ENCODE data around the gene KDSR.

The KDSR gene

DNA sequence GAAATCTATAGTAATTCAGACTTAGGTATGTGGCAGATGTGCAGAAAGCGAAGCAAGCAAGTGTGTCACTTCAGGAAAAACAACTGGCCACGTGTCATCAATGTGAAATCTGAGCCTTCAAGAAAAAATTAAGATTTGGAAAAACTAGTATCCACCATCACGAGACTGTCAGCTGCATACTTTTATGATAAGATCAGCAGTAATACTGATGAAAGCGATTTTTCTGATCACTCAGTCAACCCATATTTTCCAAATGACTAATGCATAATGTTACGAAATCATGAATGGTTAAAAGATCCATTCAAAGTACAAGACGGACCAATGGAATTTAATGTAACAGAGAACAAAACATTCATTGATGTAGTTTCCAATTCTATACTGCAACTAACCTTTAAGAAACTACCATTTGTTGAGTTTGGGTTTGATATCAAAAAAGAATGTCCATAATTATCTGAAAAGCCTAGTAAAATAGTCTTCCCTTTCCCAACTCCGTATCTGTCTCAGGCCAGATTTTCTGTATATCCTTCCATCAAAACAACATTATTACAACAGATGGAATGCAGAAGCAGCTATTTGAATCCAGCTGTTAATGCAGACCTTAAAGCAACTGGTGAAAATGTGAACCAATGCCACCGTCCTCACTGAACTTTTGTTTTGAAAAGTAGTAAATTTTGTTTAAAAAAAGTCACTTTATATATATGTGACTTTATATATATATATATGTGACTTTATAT is 30.5 kb downstream of the KDSR start:
- peak; percentile 93 for DNase-seq (ENCODE audit: low read depth)
- no peak overlapping the region for H3K4me3 ChIP-seq (ENCODE audit: low read length)
- TF ChIP-seq, protein P1, sequence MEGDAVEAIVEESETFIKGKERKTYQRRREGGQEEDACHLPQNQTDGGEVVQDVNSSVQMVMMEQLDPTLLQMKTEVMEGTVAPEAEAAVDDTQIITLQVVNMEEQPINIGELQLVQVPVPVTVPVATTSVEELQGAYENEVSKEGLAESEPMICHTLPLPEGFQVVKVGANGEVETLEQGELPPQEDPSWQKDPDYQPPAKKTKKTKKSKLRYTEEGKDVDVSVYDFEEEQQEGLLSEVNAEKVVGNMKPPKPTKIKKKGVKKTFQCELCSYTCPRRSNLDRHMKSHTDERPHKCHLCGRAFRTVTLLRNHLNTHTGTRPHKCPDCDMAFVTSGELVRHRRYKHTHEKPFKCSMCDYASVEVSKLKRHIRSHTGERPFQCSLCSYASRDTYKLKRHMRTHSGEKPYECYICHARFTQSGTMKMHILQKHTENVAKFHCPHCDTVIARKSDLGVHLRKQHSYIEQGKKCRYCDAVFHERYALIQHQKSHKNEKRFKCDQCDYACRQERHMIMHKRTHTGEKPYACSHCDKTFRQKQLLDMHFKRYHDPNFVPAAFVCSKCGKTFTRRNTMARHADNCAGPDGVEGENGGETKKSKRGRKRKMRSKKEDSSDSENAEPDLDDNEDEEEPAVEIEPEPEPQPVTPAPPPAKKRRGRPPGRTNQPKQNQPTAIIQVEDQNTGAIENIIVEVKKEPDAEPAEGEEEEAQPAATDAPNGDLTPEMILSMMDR (conservative IDR thresholded peaks at IDR 0.05; ENCODE audit: low read length): no peak

DNA sequence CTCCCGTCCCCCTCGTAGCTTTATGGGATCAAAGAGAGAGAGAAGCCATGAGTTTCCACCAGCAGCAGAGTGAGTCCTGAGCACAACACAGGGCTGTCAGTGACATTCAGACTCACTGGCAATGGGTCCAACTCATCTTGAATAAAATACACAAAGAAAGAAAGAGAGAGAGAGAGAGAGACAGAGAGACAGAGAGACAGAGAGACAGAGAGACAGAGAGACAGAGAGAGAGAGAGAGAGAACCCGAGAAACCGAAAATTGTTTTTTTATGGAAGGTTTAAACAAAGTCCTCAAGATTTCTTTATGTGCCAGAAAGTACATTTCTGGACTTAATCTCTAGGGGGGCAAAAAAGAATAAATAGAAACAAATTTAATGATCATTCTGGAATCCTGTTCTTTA is 35.9 kb downstream of the KDSR start:
- TF ChIP-seq, protein P1 (conservative IDR thresholded peaks at IDR 0.05; ENCODE audit: low read length): no peak
- DNase-seq (ENCODE audit: low read depth): no peak
- H3K4me3 ChIP-seq (ENCODE audit: low read length): no peak overlapping the region

GRCh38 chr18:63329431-63330145 is 37.4 kb downstream of the KDSR start:
- no peak for DNase-seq (ENCODE audit: low read depth)
- TF ChIP-seq, protein P1 (conservative IDR thresholded peaks at IDR 0.05; ENCODE audit: low read length): no peak
- no peak overlapping the region for H3K4me3 ChIP-seq (ENCODE audit: low read length)

GRCh38 chr18:63326011-63326410 is 41.0 kb downstream of the KDSR start:
- no peak overlapping the region for H3K4me3 ChIP-seq (ENCODE audit: low read length)
- TF ChIP-seq, protein P1 (conservative IDR thresholded peaks at IDR 0.05; ENCODE audit: low read length): no peak
- no peak for DNase-seq (ENCODE audit: low read depth)

- TF ChIP-seq, protein P1 (conservative IDR thresholded peaks at IDR 0.05; ENCODE audit: low read length): no peak
- H3K4me3 ChIP-seq (ENCODE audit: low read length): no peak overlapping the region
- no peak for DNase-seq (ENCODE audit: low read depth)
Measured at GRCh38 chr18:63325086-63325686, 41.8 kb downstream of the KDSR start.

DNA sequence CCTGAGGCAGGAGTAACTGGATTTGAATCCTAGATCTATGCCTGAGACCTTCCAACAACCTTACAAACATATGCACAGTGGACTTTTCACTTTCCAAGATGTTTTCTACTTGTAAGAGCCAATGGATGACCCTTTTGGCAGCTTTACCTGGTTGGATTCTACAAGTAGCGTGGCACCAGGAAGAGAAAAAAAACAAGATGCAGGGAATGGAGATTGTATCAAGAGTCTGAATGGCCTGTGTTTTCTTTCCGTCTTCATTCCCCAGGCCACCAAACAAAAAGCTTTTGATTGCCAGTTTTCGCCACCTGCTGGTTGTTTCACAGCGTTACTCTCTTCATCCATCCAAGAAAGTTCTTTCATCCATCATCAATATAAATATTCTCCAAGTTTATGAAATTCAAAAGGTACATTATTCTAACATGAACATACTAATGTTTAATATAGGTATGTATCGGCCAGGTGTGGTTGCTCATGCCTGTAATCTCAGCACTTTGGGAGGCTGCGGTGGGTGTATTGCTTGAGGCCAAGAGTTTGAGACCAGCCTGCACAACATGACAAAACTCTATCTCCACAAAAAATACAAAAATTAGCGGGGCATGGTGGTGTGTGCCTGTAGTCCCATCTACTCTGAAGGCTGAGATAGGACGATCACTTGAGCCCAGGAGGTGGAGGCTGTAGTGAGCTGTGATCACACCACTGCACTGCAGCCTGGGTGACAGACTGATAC is 43.9 kb downstream of the KDSR start:
- no peak overlapping the region for H3K4me3 ChIP-seq (ENCODE audit: low read length)
- peak; percentile 73 for DNase-seq (ENCODE audit: low read depth)
- TF ChIP-seq, protein P1 (conservative IDR thresholded peaks at IDR 0.05; ENCODE audit: low read length): peak; percentile 85
